ENCODE measurements around the gene HGFAC. TPM values are rescaled to one million over a fixed set of nuclear protein-coding genes. Genes with fewer than 3 reads are reported as not detected.

HGFAC gene
- polyA plus RNA-seq, 1 donor from 2014 or later: 16.2 TPM

DNA sequence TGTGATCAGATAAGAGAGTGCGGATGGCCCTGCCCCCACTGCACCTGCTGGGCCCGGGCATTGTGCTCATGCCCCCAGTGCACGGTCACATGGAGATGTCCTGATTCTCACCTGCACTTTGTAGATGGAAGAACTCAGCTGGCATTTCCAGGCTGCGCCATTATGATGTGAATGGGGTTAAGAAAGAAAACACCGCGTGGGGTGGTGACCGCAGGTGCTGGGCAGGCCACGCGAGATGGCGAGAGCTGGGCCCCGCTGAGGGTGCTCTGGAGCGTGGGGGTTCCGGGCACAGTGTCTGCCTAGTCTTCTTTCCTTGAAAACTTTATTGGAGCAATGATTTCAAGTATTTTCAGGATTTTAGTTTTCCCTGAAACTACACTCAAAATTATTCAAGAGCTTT, 17.8 kb upstream of the HGFAC start:
- H3K36me3 ChIP-seq (ENCODE audit: insufficient read depth, low read length): no peaks in the 10 kb centered on the region
- H3K27me3 ChIP-seq (ENCODE audit: insufficient read depth, low read depth, low read length): no peaks in the 10 kb centered on the region

DNA sequence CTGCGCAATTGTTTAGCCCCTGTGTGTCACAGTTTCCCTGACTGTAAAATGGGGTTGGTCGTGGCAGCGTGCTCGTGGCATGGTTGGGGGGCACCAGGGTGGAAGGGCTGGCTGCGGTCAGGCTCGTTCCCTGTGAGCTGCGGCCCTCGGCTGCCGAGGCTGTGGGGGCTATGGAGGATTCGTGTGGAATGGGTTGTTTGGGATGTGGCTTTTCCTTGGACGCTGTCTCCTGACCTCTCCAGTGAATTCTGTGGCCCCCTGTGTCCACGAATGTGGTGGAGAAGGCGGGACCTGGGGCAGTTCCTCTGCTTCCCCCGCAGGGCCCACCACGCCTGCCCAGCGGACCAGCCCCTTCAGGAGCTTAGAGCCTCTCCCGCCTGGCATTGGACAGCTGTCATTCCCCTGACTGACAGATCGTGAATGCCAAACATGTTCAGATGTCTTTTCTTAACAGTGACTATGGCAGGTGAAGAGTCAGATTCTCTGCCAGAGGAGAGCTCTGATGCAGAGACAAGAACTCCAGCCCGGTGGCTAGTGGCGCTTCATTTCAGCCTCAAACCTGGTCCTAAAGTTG, 17.2 kb upstream of the HGFAC start:
- H3F3A ChIP-seq (ENCODE audit: insufficient read depth, low read length, poor library complexity, severe bottlenecking): no peaks in the 10 kb centered on the region
- no peak overlapping the region for H3K4me2 ChIP-seq (ENCODE audit: low read length)
- H3K27ac ChIP-seq (ENCODE audit: low read length): no peak overlapping the region
- no peak overlapping the region for H3K9ac ChIP-seq (ENCODE audit: low read length)
- H3K27me3 ChIP-seq (ENCODE audit: insufficient read depth, low read depth, low read length): no peaks in the 10 kb centered on the region
- H3K36me3 ChIP-seq (ENCODE audit: insufficient read depth, low read length): no peaks in the 10 kb centered on the region
- H3K4me3 ChIP-seq (ENCODE audit: low read length): no peak overlapping the region
- no peak for TF ChIP-seq TAF1 (IDR thresholded peaks at IDR 0.05; ENCODE audit: low read depth)
- TF ChIP-seq, protein P1, sequence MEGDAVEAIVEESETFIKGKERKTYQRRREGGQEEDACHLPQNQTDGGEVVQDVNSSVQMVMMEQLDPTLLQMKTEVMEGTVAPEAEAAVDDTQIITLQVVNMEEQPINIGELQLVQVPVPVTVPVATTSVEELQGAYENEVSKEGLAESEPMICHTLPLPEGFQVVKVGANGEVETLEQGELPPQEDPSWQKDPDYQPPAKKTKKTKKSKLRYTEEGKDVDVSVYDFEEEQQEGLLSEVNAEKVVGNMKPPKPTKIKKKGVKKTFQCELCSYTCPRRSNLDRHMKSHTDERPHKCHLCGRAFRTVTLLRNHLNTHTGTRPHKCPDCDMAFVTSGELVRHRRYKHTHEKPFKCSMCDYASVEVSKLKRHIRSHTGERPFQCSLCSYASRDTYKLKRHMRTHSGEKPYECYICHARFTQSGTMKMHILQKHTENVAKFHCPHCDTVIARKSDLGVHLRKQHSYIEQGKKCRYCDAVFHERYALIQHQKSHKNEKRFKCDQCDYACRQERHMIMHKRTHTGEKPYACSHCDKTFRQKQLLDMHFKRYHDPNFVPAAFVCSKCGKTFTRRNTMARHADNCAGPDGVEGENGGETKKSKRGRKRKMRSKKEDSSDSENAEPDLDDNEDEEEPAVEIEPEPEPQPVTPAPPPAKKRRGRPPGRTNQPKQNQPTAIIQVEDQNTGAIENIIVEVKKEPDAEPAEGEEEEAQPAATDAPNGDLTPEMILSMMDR (IDR thresholded peaks at IDR 0.05; ENCODE audit: poor library complexity, severe bottlenecking): no peak
- no peak for TF ChIP-seq POLR2AphosphoS5 (IDR thresholded peaks at IDR 0.05)
- no peak for TF ChIP-seq EP300 (conservative IDR thresholded peaks at IDR 0.05; ENCODE audit: poor library complexity, severe bottlenecking)
- TF ChIP-seq EZH2 (IDR thresholded peaks at IDR 0.05; ENCODE audit: borderline replicate concordance, insufficient read depth, low read length, poor library complexity, severe bottlenecking): no peak
- TF ChIP-seq RAD21 (conservative IDR thresholded peaks at IDR 0.05): no peak
- no peak for TF ChIP-seq SMC3 (conservative IDR thresholded peaks at IDR 0.05; ENCODE audit: poor library complexity)
- TF ChIP-seq MXI1 (conservative IDR thresholded peaks at IDR 0.05; ENCODE audit: poor library complexity, severe bottlenecking): no peak
- TF ChIP-seq, protein P2, sequence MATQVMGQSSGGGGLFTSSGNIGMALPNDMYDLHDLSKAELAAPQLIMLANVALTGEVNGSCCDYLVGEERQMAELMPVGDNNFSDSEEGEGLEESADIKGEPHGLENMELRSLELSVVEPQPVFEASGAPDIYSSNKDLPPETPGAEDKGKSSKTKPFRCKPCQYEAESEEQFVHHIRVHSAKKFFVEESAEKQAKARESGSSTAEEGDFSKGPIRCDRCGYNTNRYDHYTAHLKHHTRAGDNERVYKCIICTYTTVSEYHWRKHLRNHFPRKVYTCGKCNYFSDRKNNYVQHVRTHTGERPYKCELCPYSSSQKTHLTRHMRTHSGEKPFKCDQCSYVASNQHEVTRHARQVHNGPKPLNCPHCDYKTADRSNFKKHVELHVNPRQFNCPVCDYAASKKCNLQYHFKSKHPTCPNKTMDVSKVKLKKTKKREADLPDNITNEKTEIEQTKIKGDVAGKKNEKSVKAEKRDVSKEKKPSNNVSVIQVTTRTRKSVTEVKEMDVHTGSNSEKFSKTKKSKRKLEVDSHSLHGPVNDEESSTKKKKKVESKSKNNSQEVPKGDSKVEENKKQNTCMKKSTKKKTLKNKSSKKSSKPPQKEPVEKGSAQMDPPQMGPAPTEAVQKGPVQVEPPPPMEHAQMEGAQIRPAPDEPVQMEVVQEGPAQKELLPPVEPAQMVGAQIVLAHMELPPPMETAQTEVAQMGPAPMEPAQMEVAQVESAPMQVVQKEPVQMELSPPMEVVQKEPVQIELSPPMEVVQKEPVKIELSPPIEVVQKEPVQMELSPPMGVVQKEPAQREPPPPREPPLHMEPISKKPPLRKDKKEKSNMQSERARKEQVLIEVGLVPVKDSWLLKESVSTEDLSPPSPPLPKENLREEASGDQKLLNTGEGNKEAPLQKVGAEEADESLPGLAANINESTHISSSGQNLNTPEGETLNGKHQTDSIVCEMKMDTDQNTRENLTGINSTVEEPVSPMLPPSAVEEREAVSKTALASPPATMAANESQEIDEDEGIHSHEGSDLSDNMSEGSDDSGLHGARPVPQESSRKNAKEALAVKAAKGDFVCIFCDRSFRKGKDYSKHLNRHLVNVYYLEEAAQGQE (IDR thresholded peaks at IDR 0.05; ENCODE audit: borderline replicate concordance): no peak
- H3K9me3 ChIP-seq (ENCODE audit: low read length): no peaks in the 10 kb centered on the region
- H2AFZ ChIP-seq (ENCODE audit: low read depth, low read length): no peak overlapping the region
- H3K9me2 ChIP-seq (ENCODE audit: insufficient read depth, low read length): no peaks in the 10 kb centered on the region
- H3K79me2 ChIP-seq (replicated peaks; ENCODE audit: insufficient read depth, low read length): no peaks in the 10 kb centered on the region
- no peaks in the 10 kb centered on the region for H4K20me1 ChIP-seq (ENCODE audit: insufficient read depth)

More for the DNA sequence above, 17.8 kb upstream of the HGFAC start:
- Histone ChIP-seq H3K27ac (ENCODE audit: low read length) (no peak overlapping the region), H3K9me3 (ENCODE audit: low read length) (no peaks in the 10 kb centered on the region), H3K4me2 (ENCODE audit: low read length) (no peak overlapping the region), H3F3A (ENCODE audit: insufficient read depth, low read length, poor library complexity, severe bottlenecking) (no peaks in the 10 kb centered on the region), H3K79me2 (replicated peaks; ENCODE audit: insufficient read depth, low read length) (no peaks in the 10 kb centered on the region), H2AFZ (ENCODE audit: low read depth, low read length) (no peak overlapping the region), H3K4me3 (ENCODE audit: low read length) (no peak overlapping the region), H3K9ac (ENCODE audit: low read length) (no peak overlapping the region), H4K20me1 (ENCODE audit: insufficient read depth) (no peaks in the 10 kb centered on the region), H3K9me2 (ENCODE audit: insufficient read depth, low read length) (no peaks in the 10 kb centered on the region)
- TF ChIP-seq POLR2AphosphoS5 (IDR thresholded peaks at IDR 0.05): no peak
- TF ChIP-seq, protein P1 (IDR thresholded peaks at IDR 0.05; ENCODE audit: poor library complexity, severe bottlenecking): no peak
- no peak for TF ChIP-seq EP300 (conservative IDR thresholded peaks at IDR 0.05; ENCODE audit: poor library complexity, severe bottlenecking)
- TF ChIP-seq, protein P2 (IDR thresholded peaks at IDR 0.05; ENCODE audit: borderline replicate concordance): no peak
- no peak for TF ChIP-seq EZH2 (IDR thresholded peaks at IDR 0.05; ENCODE audit: borderline replicate concordance, insufficient read depth, low read length, poor library complexity, severe bottlenecking)
- TF ChIP-seq MXI1 (conservative IDR thresholded peaks at IDR 0.05; ENCODE audit: poor library complexity, severe bottlenecking): no peak
- TF ChIP-seq TAF1 (IDR thresholded peaks at IDR 0.05; ENCODE audit: low read depth): no peak
- no peak for TF ChIP-seq RAD21 (conservative IDR thresholded peaks at IDR 0.05)
- TF ChIP-seq SMC3 (conservative IDR thresholded peaks at IDR 0.05; ENCODE audit: poor library complexity): no peak

Measured in neural cell (in vitro differentiated cells).